Esophagus squamous epithelium (tissue), 4 donors: ENCODE measurements around the gene LZTR1.

Experiments used
- CTCF ChIP-seq, 6 experiments: fragments of 450-650 bp in 4 of 6; fragments of 200-600 bp in 2 of 6; sonication (generic) in 2 of 6; IDR thresholded peaks; one replicate each; pipeline ENCODE4 v1.5.1; 2016 to 2019; ENCODE audit warnings: antibody characterized with exemption in 6 of 6, mild to moderate bottlenecking in 4 of 6, moderate library complexity in 4 of 6
- POLR2A ChIP-seq, 4 donors: fragments of 450-650 bp; IDR thresholded peaks; one replicate each; pipeline ENCODE4 v1.6.1; 2017; ENCODE audit warnings: antibody characterized with exemption in 4 of 4, mild to moderate bottlenecking in 4 of 4, moderate library complexity in 3 of 4

- TF ChIP-seq CTCF (IDR thresholded peaks at IDR 0.05) (no peak), POLR2A (IDR thresholded peaks at IDR 0.05) (no peak)
These were observed 967 bp upstream of the LZTR1 start for GRCh38 chr22:20980938-20981722.
